Endothelial cell of umbilical vein (primary cell): ENCODE data around the gene LRRC47.

ENCODE experiments used
- CTCF ChIP-seq, 2 donors: IDR thresholded peaks; 1 replicate in 1 of 2; 2 replicates in 1 of 2; pipeline ENCODE4 v1.5.1; 2011; ENCODE audit warnings: low read length in 2 of 2, mild to moderate bottlenecking in 2 of 2, moderate library complexity in 2 of 2, control low read depth in 1 of 2, inconsistent platforms in 1 of 2, low read depth in 1 of 2; ENCODE audit not compliant: insufficient read depth in 1 of 2; ENCODE audit errors: extremely low read depth in 1 of 2
- EZH2 ChIP-seq: IDR thresholded peaks from 2 replicates; pipeline ENCODE4 v1.6.1; 2012; ENCODE audit warnings: borderline replicate concordance, low read depth, mild to moderate bottlenecking, moderate library complexity, low read length, inconsistent platforms; ENCODE audit not compliant: severe bottlenecking
- POLR2A ChIP-seq: IDR thresholded peaks from 2 replicates; pipeline ENCODE4 v1.6.1; 2012; ENCODE audit warnings: low read depth, mild to moderate bottlenecking, control low read depth, low read length

- TF ChIP-seq EZH2 (no peak), CTCF (IDR thresholded peaks at IDR 0.05; ENCODE audit: extremely low read depth in 1 of 2, insufficient read depth in 1 of 2, low read depth in 1 of 2, low read length in 2 of 2) (no peak), POLR2A (no peak)
Measured at GRCh38 chr1:3772715-3773571, 23.4 kb downstream of the LRRC47 start, which contains the start of gene SMIM1.
